Endothelial cell of umbilical vein (primary cell): ENCODE measurements around the gene KRR1. TPM values are rescaled to one million over a fixed set of nuclear protein-coding genes. Genes with fewer than 3 reads are reported as not detected.

Experiments
- BruUV-seq: library from RNA; stranded (reverse); fragments of 400-500 nt; replicated peaks from 2 replicates; lab custom pipeline; 2021; lab: Mats Ljungman, UMichigan
- CTCF ChIA-PET: fragments of 300-600, 350-600 bp; sonication (Branson Sonifier 250); formaldehyde crosslinking; loops from one replicate; lab custom pipeline; 2021; ENCODE audit warnings: antibody characterized with exemption, inconsistent platforms; lab: Charles Lee
- POLR2A ChIA-PET: fragments of 300-600, 350-600 bp; sonication (Branson Sonifier 250); formaldehyde crosslinking; loops from one replicate; lab custom pipeline; 2021; ENCODE audit warnings: antibody characterized with exemption, inconsistent platforms; lab: Charles Lee
- DNase-seq: peaks from one replicate; pipeline ENCODE4 v3.0.0-alpha.2; 2011; ENCODE audit warnings: low read depth, low spot score
- FAIRE-seq: peaks from 2 replicates; lab custom pipeline; 2011; peaks lifted over from hg19 to GRCh38; lab: Jason Lieb, UNC
- H2AFZ ChIP-seq: 2 replicates; pipeline ENCODE4 v1.6.0; 2012; ENCODE audit warnings: low read depth, low read length, control low read depth, inconsistent platforms
- H3K27ac ChIP-seq: 2 replicates; pipeline ENCODE4 v1.5.1; 2011; ENCODE audit warnings: low read depth, mild to moderate bottlenecking, control low read depth, low read length, moderate library complexity; ENCODE audit not compliant: insufficient read depth
- H3K27me3 ChIP-seq, 2 experiments: 2 replicates each; pipeline versions ENCODE4 v1.6.0 to v1.6.1; 2011; ENCODE audit warnings: low read length in 2 of 2, mixed read lengths in 1 of 2; ENCODE audit not compliant: control insufficient read depth in 2 of 2, insufficient read depth in 2 of 2
- H3K36me3 ChIP-seq, 2 experiments: 2 replicates in 1 of 2; 3 replicates in 1 of 2; pipeline ENCODE4 v1.5.1; 2011; ENCODE audit warnings: low read length in 2 of 2, mild to moderate bottlenecking in 1 of 2, moderate library complexity in 1 of 2; ENCODE audit not compliant: control insufficient read depth in 2 of 2, insufficient read depth in 2 of 2; ENCODE audit errors: extremely low read depth in 1 of 2
- H3K4me1 ChIP-seq: 3 replicates; pipeline ENCODE4 v1.5.1; 2011; ENCODE audit warnings: mild to moderate bottlenecking, low read length; ENCODE audit not compliant: control insufficient read depth, insufficient read depth; ENCODE audit errors: extremely low read depth
- H3K4me2 ChIP-seq: 2 replicates; pipeline ENCODE4 v1.6.1; 2011; ENCODE audit warnings: low read length, control low read depth, mixed read lengths; ENCODE audit not compliant: insufficient read depth
- H3K4me3 ChIP-seq, 3 experiments: fragments of 200-600 bp in 1 of 3; sonication (generic), shearing (Covaris generic) in 1 of 3; replicated peaks in 1 of 3; 2 replicates each; pipeline ENCODE4 v1.5.1; 2011 to 2016; ENCODE audit warnings: control low read depth in 3 of 3, low read length in 3 of 3, mild to moderate bottlenecking in 2 of 3, inconsistent platforms in 1 of 3, low read depth in 1 of 3, moderate library complexity in 1 of 3; ENCODE audit not compliant: insufficient read depth in 1 of 3
- H3K79me2 ChIP-seq: 2 replicates; pipeline ENCODE4 v1.6.0; 2012; ENCODE audit warnings: low read length, inconsistent platforms; ENCODE audit not compliant: control insufficient read depth, insufficient read depth
- H3K9ac ChIP-seq: replicated peaks from 2 replicates; pipeline ENCODE3; 2011; ENCODE audit warnings: low read length, control low read depth; ENCODE audit not compliant: insufficient read depth; ENCODE audit errors: extremely low read depth
- H3K9me1 ChIP-seq: replicated peaks from 3 replicates; pipeline ENCODE4 v1.6.0; 2011; ENCODE audit warnings: mild to moderate bottlenecking, low read length; ENCODE audit not compliant: control insufficient read depth, insufficient read depth; ENCODE audit errors: extremely low read depth
- H3K9me3 ChIP-seq: replicated peaks from 2 replicates; pipeline ENCODE4 v1.5.1; 2012; ENCODE audit warnings: low read length, inconsistent platforms; ENCODE audit not compliant: control insufficient read depth, insufficient read depth
- H4K20me1 ChIP-seq: replicated peaks from 2 replicates; pipeline ENCODE3; 2011; ENCODE audit warnings: mild to moderate bottlenecking, low read length; ENCODE audit not compliant: control insufficient read depth, insufficient read depth; ENCODE audit errors: extremely low read depth
- EZH2 ChIP-seq: IDR thresholded peaks from 2 replicates; pipeline ENCODE4 v1.6.1; 2012; ENCODE audit warnings: borderline replicate concordance, low read depth, mild to moderate bottlenecking, moderate library complexity, low read length, inconsistent platforms; ENCODE audit not compliant: severe bottlenecking
- FOS ChIP-seq: IDR thresholded peaks from 2 replicates; pipeline ENCODE4 v1.6.1; 2011; ENCODE audit warnings: mild to moderate bottlenecking, low read length, moderate library complexity, borderline replicate concordance; ENCODE audit not compliant: insufficient read depth
- GATA2 ChIP-seq: IDR thresholded peaks from 2 replicates; pipeline ENCODE4 v1.7.0; 2011; ENCODE audit warnings: low read depth, mild to moderate bottlenecking, moderate library complexity, mixed read lengths, low read length; ENCODE audit not compliant: insufficient read length, insufficient read depth
- JUN ChIP-seq: IDR thresholded peaks from 2 replicates; pipeline ENCODE4 v1.6.1; 2011; ENCODE audit warnings: borderline replicate concordance, low read depth; ENCODE audit not compliant: insufficient read length, insufficient read depth
- MYC ChIP-seq: IDR thresholded peaks from one replicate; pipeline ENCODE4 v1.6.1; 2011; ENCODE audit warnings: mild to moderate bottlenecking, low read depth, low read length
- POLR2A ChIP-seq: IDR thresholded peaks from 2 replicates; pipeline ENCODE4 v1.6.1; 2012; ENCODE audit warnings: low read depth, mild to moderate bottlenecking, control low read depth, low read length
- POLR2AphosphoS5 ChIP-seq: IDR thresholded peaks from 2 replicates; pipeline ENCODE4 v1.6.1; 2012; ENCODE audit warnings: low read depth, mild to moderate bottlenecking, control low read depth, low read length, moderate library complexity; ENCODE audit not compliant: insufficient read depth
- dilution Hi-C: fragments of 300-500 bp; cut with MboI; formaldehyde crosslinking; loops from one replicate; pipeline ENCODE4 v1.15.0; 2019; ENCODE audit warnings: low sequenced_read_pairs; ENCODE audit not compliant: extremely low pct_ligation_motif_present
- intact Hi-C: fragments of 100-400 bp; cut with micrococcal nuclease; formaldehyde crosslinking; loops from one replicate; pipeline ENCODE4 v1.10.0; 2022
- polyA plus RNA-seq, 4 experiments: library from polyadenylated mRNA; depleted of rRNA in 3 of 4; stranded (reverse) in 3 of 4; unstranded in 1 of 4; fragments of >200 nt; gene quantifications; 2 replicates each; pipeline versions ENCODE4 v1.2.1 to v1.2.3, GENCODE V29; 2011 to 2012; ENCODE audit warnings: missing spikeins in 1 of 4
- total RNA-seq: library from RNA; stranded (reverse); gene quantifications from 2 replicates; pipeline ENCODE4 v1.2.3, GENCODE V29; 2021
- TF ChIP-seq, protein P1 (sequence below), 2 donors: IDR thresholded peaks; 1 replicate in 1 of 2; 2 replicates in 1 of 2; pipeline ENCODE4 v1.5.1; 2011; ENCODE audit warnings: low read length in 2 of 2, mild to moderate bottlenecking in 2 of 2, moderate library complexity in 2 of 2, control low read depth in 1 of 2, inconsistent platforms in 1 of 2, low read depth in 1 of 2; ENCODE audit not compliant: insufficient read depth in 1 of 2; ENCODE audit errors: extremely low read depth in 1 of 2
- TF ChIP-seq, protein P2 (sequence below): IDR thresholded peaks from 2 replicates; pipeline ENCODE4 v1.6.1; 2011; ENCODE audit not compliant: insufficient read depth, insufficient read length

The KRR1 gene
- total and polyA plus RNA-seq, 2 donors (not counting 3 experiments of a cell fraction or from before 2014, with no cell fraction given), result 5.9 to 49.3 TPM

DNA sequence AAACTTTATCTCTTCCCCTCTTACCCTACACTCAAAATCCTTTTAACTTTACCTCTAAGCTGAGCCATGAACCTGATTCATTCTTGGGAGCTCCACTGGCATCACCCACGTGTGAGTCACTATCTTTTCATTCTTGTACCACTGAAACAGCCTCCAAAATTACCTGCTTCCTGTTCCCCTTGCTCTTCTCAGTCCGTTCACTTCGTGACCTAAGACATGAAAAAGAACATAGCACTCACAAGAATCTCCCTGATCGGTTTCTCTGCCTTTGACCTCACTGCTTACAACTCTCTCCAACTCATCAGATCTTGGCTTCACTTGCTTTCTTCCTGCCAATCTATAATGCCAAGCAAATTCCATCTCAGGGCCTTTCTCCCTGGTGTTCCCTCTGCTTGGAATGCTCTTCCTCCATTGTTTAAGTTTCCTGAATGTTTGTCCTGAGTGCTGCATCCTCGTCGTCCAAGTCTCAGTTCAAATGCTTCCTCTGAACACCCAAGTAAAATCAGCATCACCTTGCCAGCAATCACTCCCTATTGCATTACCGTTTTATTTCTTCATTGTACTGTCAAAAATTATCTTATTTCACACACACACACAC is 21.7 kb downstream of the KRR1 start:
- POLR2A ChIA-PET, result interaction anchor here (0.7 kb wide), 1 partner anchor 9 kb away, joined by 3 read pairs; the partner anchor contains the start of gene GLIPR1
- peaks cover 0 to 6% of the 10 kb centered on the region in 2 experiments for H3K36me3 ChIP-seq

More for the DNA sequence above, 21.7 kb downstream of the KRR1 start:
- H3K27me3 ChIP-seq, result no peaks in the 10 kb centered on the region
- peaks cover 14% of the 10 kb centered on the region for H3K4me1 ChIP-seq
- H3K4me3 ChIP-seq, result no peak overlapping the region
- no peak overlapping the region for H2AFZ ChIP-seq
- BruUV-seq, result no TSS peak
- H3K4me2 ChIP-seq, result peak overlapping the region; percentile 53
- H3K9me1 ChIP-seq, result no peaks in the 10 kb centered on the region
- H3K27ac ChIP-seq, result peak overlapping the region; percentile 28
- no peaks in the 10 kb centered on the region for H4K20me1 ChIP-seq
- CTCF ChIA-PET, result interaction anchor here (1.4 to 1.9 kb wide), 3 partner anchors 52 to 155 kb away, joined by 5 to 11 read pairs (median 7); partner anchors contain the start of genes GLIPR1L1 and GLIPR1L2
- intact Hi-C loops (loop anchor here (2.0 to 10.0 kb wide), 4 partner anchors 21 to 1095 kb away; partner anchors contain the start of gene KRR1), dilution Hi-C loops (no loop called here)
- no peak for TF ChIP-seq POLR2A
- peak; percentile 29 for TF ChIP-seq JUN
- TF ChIP-seq MYC, result no peak
- TF ChIP-seq, protein P1, sequence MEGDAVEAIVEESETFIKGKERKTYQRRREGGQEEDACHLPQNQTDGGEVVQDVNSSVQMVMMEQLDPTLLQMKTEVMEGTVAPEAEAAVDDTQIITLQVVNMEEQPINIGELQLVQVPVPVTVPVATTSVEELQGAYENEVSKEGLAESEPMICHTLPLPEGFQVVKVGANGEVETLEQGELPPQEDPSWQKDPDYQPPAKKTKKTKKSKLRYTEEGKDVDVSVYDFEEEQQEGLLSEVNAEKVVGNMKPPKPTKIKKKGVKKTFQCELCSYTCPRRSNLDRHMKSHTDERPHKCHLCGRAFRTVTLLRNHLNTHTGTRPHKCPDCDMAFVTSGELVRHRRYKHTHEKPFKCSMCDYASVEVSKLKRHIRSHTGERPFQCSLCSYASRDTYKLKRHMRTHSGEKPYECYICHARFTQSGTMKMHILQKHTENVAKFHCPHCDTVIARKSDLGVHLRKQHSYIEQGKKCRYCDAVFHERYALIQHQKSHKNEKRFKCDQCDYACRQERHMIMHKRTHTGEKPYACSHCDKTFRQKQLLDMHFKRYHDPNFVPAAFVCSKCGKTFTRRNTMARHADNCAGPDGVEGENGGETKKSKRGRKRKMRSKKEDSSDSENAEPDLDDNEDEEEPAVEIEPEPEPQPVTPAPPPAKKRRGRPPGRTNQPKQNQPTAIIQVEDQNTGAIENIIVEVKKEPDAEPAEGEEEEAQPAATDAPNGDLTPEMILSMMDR (IDR thresholded peaks at IDR 0.05; ENCODE audit: extremely low read depth in 1 of 2, insufficient read depth in 1 of 2, low read depth in 1 of 2, low read length in 2 of 2), result no peak
- no peak for TF ChIP-seq POLR2AphosphoS5
- TF ChIP-seq GATA2, result no peak
- TF ChIP-seq FOS, result peak; percentile 55
- TF ChIP-seq, protein P2, sequence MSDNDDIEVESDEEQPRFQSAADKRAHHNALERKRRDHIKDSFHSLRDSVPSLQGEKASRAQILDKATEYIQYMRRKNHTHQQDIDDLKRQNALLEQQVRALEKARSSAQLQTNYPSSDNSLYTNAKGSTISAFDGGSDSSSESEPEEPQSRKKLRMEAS, result no peak
- no peak for TF ChIP-seq EZH2
- H3K9me3 ChIP-seq, result no peaks in the 10 kb centered on the region
- peak; percentile 52 for DNase-seq
- H3K79me2 ChIP-seq, result peaks cover 13% of the 10 kb centered on the region
- no peak overlapping the region for H3K9ac ChIP-seq
- FAIRE-seq, result peak; percentile 28
